PFSK-1 (cell line): ENCODE measurements around the gene VPS13D.

ENCODE experiments used
- FOXP2 ChIP-seq: optimal IDR thresholded peaks from 2 replicates; pipeline ENCODE3; 2011; ENCODE audit warnings: borderline replicate concordance, control low read depth, inconsistent platforms; ENCODE audit not compliant: insufficient read depth; ENCODE audit errors: extremely low read length, extremely low read depth
- POLR2AphosphoS5 ChIP-seq: IDR thresholded peaks from 2 replicates; pipeline ENCODE4 v1.6.1; 2012; ENCODE audit warnings: low read depth, mild to moderate bottlenecking, control low read depth, low read length, moderate library complexity
- SIN3A ChIP-seq: IDR thresholded peaks from 2 replicates; pipeline ENCODE4 v1.6.1; 2012; ENCODE audit warnings: mild to moderate bottlenecking, low read length, moderate library complexity, borderline replicate concordance; ENCODE audit not compliant: insufficient read depth
- TAF1 ChIP-seq: IDR thresholded peaks from 2 replicates; pipeline ENCODE4 v1.6.1; 2012; ENCODE audit warnings: low read length, control low read depth, borderline replicate concordance; ENCODE audit not compliant: insufficient read depth
- TF ChIP-seq, protein P1 (sequence below), 2 experiments: IDR thresholded peaks; 2 replicates each; pipeline versions ENCODE4 v1.6.1 to v1.8.0; 2011 to 2012; ENCODE audit warnings: low read depth in 2 of 2, low read length in 2 of 2, control low read depth in 1 of 2, inconsistent platforms in 1 of 2, mild to moderate bottlenecking in 1 of 2, moderate library complexity in 1 of 2; ENCODE audit not compliant: insufficient read depth in 1 of 2

VPS13D gene

GRCh38 chr1:12480041-12480440 is 250.2 kb downstream of the VPS13D start:
- TF ChIP-seq, protein P1, sequence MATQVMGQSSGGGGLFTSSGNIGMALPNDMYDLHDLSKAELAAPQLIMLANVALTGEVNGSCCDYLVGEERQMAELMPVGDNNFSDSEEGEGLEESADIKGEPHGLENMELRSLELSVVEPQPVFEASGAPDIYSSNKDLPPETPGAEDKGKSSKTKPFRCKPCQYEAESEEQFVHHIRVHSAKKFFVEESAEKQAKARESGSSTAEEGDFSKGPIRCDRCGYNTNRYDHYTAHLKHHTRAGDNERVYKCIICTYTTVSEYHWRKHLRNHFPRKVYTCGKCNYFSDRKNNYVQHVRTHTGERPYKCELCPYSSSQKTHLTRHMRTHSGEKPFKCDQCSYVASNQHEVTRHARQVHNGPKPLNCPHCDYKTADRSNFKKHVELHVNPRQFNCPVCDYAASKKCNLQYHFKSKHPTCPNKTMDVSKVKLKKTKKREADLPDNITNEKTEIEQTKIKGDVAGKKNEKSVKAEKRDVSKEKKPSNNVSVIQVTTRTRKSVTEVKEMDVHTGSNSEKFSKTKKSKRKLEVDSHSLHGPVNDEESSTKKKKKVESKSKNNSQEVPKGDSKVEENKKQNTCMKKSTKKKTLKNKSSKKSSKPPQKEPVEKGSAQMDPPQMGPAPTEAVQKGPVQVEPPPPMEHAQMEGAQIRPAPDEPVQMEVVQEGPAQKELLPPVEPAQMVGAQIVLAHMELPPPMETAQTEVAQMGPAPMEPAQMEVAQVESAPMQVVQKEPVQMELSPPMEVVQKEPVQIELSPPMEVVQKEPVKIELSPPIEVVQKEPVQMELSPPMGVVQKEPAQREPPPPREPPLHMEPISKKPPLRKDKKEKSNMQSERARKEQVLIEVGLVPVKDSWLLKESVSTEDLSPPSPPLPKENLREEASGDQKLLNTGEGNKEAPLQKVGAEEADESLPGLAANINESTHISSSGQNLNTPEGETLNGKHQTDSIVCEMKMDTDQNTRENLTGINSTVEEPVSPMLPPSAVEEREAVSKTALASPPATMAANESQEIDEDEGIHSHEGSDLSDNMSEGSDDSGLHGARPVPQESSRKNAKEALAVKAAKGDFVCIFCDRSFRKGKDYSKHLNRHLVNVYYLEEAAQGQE (IDR thresholded peaks at IDR 0.05; ENCODE audit: insufficient read depth in 1 of 2, low read depth in 2 of 2, low read length in 2 of 2) = no peak
- TF ChIP-seq POLR2AphosphoS5 (no peak), SIN3A (no peak), TAF1 (no peak)

DNA sequence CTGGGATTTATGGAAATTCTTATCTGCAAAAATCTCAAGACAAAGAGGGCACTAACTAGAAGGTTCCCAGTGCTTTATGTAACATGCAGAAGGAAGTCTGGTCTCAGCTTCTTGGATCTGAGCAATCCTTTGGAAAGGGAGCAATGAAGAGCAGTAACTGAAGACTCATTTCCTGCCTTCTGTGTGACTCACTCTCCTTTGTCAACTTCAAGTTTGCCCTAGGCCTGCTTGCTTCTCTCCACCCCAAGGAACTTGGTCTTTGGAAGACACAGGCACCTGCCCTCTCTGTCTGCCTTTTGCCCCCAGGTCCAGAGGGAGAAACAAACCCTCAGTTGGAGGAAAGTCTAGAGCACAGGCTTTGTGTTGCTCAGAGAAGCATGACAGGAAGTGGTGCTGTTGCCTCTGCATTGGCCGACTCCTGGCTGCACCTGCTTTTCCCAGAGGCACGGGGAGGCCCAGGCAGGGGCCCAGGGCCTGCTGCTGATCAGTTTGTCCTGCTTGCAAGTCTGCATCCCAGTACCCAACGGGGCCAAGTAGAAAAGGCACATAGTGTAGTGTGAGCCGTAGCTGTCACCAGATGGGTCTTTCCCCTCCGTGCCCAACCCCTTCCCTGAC is 251.0 kb downstream of the VPS13D start:
- TF ChIP-seq FOXP2 = no peak
- TF ChIP-seq, protein P1 (IDR thresholded peaks at IDR 0.05; ENCODE audit: insufficient read depth in 1 of 2, low read depth in 2 of 2, low read length in 2 of 2) = no peak
- TF ChIP-seq SIN3A = no peak
- TF ChIP-seq TAF1 = no peak

GRCh38 chr1:12481928-12482327 is 252.1 kb downstream of the VPS13D start:
- TF ChIP-seq FOXP2 (no peak), TAF1 (no peak), POLR2AphosphoS5 (no peak), SIN3A (no peak)
- TF ChIP-seq, protein P1 (IDR thresholded peaks at IDR 0.05; ENCODE audit: insufficient read depth in 1 of 2, low read depth in 2 of 2, low read length in 2 of 2) = no peak

DNA sequence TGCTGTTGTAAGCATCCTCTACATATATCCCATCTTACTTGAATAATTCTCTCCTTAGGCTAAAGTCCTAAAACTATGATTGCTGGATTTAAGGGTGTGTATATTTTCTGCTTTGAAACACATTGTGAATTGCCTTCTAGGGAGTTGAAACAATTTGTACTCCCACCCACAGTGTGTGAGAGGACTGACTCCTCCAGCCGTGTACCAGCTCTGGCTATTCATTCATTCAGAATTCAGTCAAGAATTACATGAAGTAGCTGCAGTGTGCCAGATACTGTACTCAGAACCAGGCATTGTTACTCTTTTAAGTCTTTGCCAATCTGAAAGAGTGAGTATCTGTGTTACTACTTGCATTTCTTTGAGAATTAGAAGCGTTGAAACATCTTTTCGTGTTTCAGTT is 253.2 kb downstream of the VPS13D start:
- TF ChIP-seq, protein P1 (IDR thresholded peaks at IDR 0.05; ENCODE audit: insufficient read depth in 1 of 2, low read depth in 2 of 2, low read length in 2 of 2) = no peak
- TF ChIP-seq TAF1 (no peak), SIN3A (no peak), FOXP2 (no peak), POLR2AphosphoS5 (no peak)
